ENCODE data around the gene HSD17B1. TPM values are rescaled to one million over a fixed set of nuclear protein-coding genes. Genes with fewer than 3 reads are reported as not detected.
A peak's percentile ranks its signal among the peaks of the same experiment; 100 is the strongest.

Gene HSD17B1
- total RNA-seq, 1 donor from 2014 or later: 1.2 TPM

DNA sequence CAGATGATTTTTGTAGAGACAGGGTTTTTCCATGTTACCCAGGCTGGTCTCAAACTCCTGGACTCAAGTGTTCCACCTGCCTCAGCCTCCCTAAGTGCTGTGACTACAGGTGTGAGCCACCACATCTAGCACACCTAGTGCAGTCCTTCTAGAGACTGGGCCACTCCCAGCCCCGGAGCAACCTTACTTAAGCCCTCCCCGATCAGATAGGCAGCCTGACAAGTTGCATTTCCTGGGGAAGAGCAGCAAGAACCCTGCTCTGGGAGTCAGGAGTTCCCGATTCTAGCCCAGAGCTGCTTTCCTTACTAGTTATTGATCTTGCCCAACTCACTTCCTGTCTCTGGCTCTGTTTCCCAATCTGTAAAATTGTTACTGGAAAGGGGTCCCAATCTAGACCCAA, 23.7 kb upstream of the HSD17B1 start:
- DNase-seq (no peak), ATAC-seq (ENCODE audit: low read depth) (no peak)
- no peak overlapping the region for H3K4me3 Mint-ChIP-seq
- H3K27ac Mint-ChIP-seq: no peak overlapping the region
- H3K4me1 Mint-ChIP-seq: peaks cover 34% of the 10 kb centered on the region
- H3K9me3 Mint-ChIP-seq: no peaks in the 10 kb centered on the region
- H3K36me3 Mint-ChIP-seq (ENCODE audit: low read depth): no peaks in the 10 kb centered on the region
- POLR2A ChIA-PET: interaction anchor here (1.9 kb wide), 1 partner anchor 26 kb away, joined by 16 read pairs; no protein-coding TSS in a partner anchor
- no peak for TF ChIP-seq CTCF (IDR thresholded peaks at IDR 0.05)
- CTCF ChIA-PET: no interaction called here
- intact Hi-C loops (cut with micrococcal nuclease): no loop called here
- H3K27me3 Mint-ChIP-seq: no peaks in the 10 kb centered on the region

DNA sequence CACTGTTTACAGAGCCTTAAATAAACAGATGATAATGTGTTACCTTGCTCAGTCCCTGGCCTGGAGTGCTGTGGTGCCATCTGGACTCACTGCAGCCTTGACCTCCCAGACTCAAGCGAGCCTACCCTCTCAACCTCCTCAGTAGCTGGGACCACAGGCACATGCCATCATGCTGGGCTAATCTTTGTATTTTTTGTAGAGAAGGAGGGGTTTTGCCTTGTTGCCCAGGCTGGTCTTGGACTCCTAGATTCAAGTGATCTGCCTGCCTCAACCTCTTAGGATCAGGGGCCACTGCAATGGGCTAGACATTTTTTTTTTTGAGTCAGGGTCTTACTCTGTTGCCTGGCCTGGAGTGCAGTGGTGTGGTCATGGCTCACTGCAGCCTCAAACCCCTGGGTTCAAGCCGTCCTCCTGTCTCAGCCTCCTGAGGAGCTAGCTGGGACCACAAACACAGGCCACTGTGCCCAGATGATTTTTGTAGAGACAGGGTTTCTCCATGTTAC, 21.7 kb upstream of the HSD17B1 start:
- no peaks in the 10 kb centered on the region for H3K36me3 Mint-ChIP-seq (ENCODE audit: low read depth)
- intact Hi-C loops (cut with micrococcal nuclease): no loop called here
- no peak overlapping the region for H3K27ac Mint-ChIP-seq
- no peaks in the 10 kb centered on the region for H3K27me3 Mint-ChIP-seq
- no peak overlapping the region for H3K4me3 Mint-ChIP-seq
- no peaks in the 10 kb centered on the region for H3K9me3 Mint-ChIP-seq
- no peak for TF ChIP-seq CTCF (IDR thresholded peaks at IDR 0.05)
- ATAC-seq (ENCODE audit: low read depth) (no peak), DNase-seq (no peak)
- peaks cover 40% of the 10 kb centered on the region for H3K4me1 Mint-ChIP-seq
- ChIA-PET CTCF (interaction anchor here (0.7 to 1.6 kb wide), 3 partner anchors 13 to 75 kb away, joined by 4 read pairs; no protein-coding TSS in a partner anchor), POLR2A (interaction anchor here (0.6 to 1.9 kb wide), 3 partner anchors 24 to 140 kb away, joined by 3 to 16 read pairs (median 3); no protein-coding TSS in a partner anchor)

GRCh38 chr17:42531455-42532354, 21.0 kb upstream of the HSD17B1 start:
- Mint-ChIP-seq H3K4me3 (peak overlapping the region; percentile 83), H3K4me1 (peaks cover 42% of the 10 kb centered on the region), H3K27me3 (no peaks in the 10 kb centered on the region), H3K36me3 (ENCODE audit: low read depth) (no peaks in the 10 kb centered on the region), H3K27ac (peak overlapping the region; percentile 63), H3K9me3 (no peaks in the 10 kb centered on the region)
- ChIA-PET CTCF (no interaction called here), POLR2A (interaction anchor here (0.6 to 1.7 kb wide), 8 partner anchors 9 to 284 kb away, joined by 3 to 10 read pairs (median 6); partner anchors contain the start of gene STAT3)
- TF ChIP-seq CTCF (IDR thresholded peaks at IDR 0.05): no peak
- intact Hi-C loops (cut with micrococcal nuclease): no loop called here
- DNase-seq: peak; percentile 57
- ATAC-seq (ENCODE audit: low read depth): peak; percentile 15

DNA sequence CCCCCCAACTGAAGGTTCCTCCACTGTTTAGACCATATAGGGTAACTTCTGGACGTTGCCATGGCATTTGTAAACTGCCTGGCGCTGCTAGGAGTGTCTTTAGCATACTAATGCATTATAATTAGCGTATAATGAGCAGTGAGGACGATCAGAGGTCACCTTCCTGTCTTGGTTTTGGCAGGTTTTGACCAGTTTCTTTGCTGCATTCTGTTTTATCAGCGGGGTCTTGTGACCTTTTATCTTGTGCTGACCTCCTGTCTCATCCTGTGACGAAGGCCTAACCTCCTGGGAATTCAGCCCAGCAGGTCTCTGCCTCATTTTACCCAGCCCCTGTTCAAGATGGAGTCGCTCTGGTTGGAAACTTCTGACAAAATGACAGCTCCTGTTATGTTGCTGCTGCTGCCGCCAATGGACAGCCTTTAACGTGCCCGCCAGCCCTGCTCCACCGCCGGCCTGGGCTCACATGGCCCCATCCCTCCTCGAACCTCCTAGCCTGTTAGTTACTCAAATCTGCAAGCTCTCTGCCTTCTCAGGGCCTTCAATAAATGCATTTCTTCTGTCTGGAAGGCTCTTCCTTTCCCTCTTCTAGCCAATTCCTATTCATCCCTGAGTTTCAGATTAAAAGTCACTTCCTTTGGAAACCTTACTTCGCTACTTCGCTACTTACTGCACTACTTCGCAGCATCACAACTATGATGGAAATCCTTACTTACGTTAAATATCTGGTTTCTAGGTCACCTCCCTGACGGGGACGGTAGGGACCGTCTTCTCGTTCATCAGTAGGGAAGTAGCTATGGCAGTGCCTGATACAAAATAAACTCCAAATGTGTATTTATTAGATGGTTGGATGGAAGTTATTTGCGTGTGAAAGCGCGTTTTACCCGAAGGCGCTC, 17.3 kb upstream of the HSD17B1 start:
- no peak for TF ChIP-seq CTCF (IDR thresholded peaks at IDR 0.05)
- ATAC-seq (ENCODE audit: low read depth) (peak; percentile 19), DNase-seq (no peak)
- Mint-ChIP-seq H3K27ac (peak overlapping the region; percentile 83), H3K9me3 (no peaks in the 10 kb centered on the region), H3K4me3 (peak overlapping the region; percentile 83), H3K4me1 (peaks cover 40% of the 10 kb centered on the region), H3K27me3 (no peaks in the 10 kb centered on the region), H3K36me3 (ENCODE audit: low read depth) (peaks cover 12% of the 10 kb centered on the region)
- POLR2A ChIA-PET: interaction anchor here (0.6 to 4.0 kb wide), 10 partner anchors 13 to 238 kb away, joined by 3 to 26 read pairs (median 10); partner anchors contain the start of genes MLX, PSMC3IP, RETREG3 and STAT3
- intact Hi-C loops (cut with micrococcal nuclease): loop anchor here (1.0 kb wide), 3 partner anchors 19 to 32 kb away; partner anchors contain the start of genes COASY and MLX
- CTCF ChIA-PET: interaction anchor here (0.6 to 2.1 kb wide), 6 partner anchors 8 to 289 kb away, joined by 3 to 8 read pairs (median 4); partner anchors contain the start of genes BECN1 and PSMC3IP
